HepG2 (cell line): ENCODE results near the gene DNAJB11. TPM values are rescaled to one million over a fixed set of nuclear protein-coding genes. Genes with fewer than 3 reads are reported as not detected.
A peak's percentile ranks its signal among the peaks of the same experiment; 100 is the strongest.

Experiments
- FOSL2 ChIP-seq: sonication (generic); formaldehyde crosslinking; IDR thresholded peaks from 2 replicates; pipeline ENCODE4 v1.4.0; 2020; ENCODE audit warnings: missing genetic modification reagents
- FOXO1 ChIP-seq: sonication (generic); formaldehyde crosslinking; IDR thresholded peaks from 2 replicates; pipeline ENCODE4 v1.4.0; 2020; ENCODE audit warnings: missing genetic modification reagents
- HDAC2 ChIP-seq: sonication (generic); formaldehyde crosslinking; IDR thresholded peaks from 2 replicates; pipeline ENCODE4 v1.4.0; 2020; ENCODE audit warnings: missing genetic modification reagents
- KAT7 ChIP-seq: IDR thresholded peaks from 2 replicates; pipeline ENCODE4 v1.6.1; 2018; ENCODE audit warnings: borderline replicate concordance, missing compliant biosample characterization
- KLF6 ChIP-seq: IDR thresholded peaks from 2 replicates; pipeline ENCODE4 v1.8.0; 2016; ENCODE audit warnings: missing biosample characterization, missing genetic modification reagents
- POGZ ChIP-seq: sonication (generic); formaldehyde crosslinking; IDR thresholded peaks from 2 replicates; pipeline ENCODE4 v1.4.0; 2020; ENCODE audit warnings: mild to moderate bottlenecking, missing genetic modification reagents
- POLR2AphosphoS5 ChIP-seq: IDR thresholded peaks from 2 replicates; pipeline ENCODE4 v1.6.1; 2012; ENCODE audit warnings: low read depth, low read length
- PRPF4 ChIP-seq: fragments of 200-400 bp; formaldehyde crosslinking; IDR thresholded peaks from 2 replicates; pipeline ENCODE4 v1.6.1; 2016; ENCODE audit warnings: low read length, low read depth; ENCODE audit not compliant: poor library complexity, severe bottlenecking
- SAFB2 ChIP-seq: sonication (generic); formaldehyde crosslinking; IDR thresholded peaks from 2 replicates; pipeline ENCODE4 v1.5.1; 2020; ENCODE audit warnings: missing genetic modification reagents, low read depth, mild to moderate bottlenecking, borderline replicate concordance
- SOX13 ChIP-seq, 3 experiments: fragments of 450-650 bp in 1 of 3; sonication (generic) in 1 of 3; formaldehyde crosslinking in 1 of 3; IDR thresholded peaks in 2 of 3; conservative IDR thresholded peaks in 1 of 3; 2 replicates each; pipeline versions ENCODE4 v1.5.0 to v1.6.1; 2016 to 2020; ENCODE audit warnings: antibody characterized with exemption in 1 of 3, mild to moderate bottlenecking in 1 of 3, missing compliant biosample characterization in 1 of 3, missing genetic modification reagents in 1 of 3, moderate library complexity in 1 of 3
- SRSF4 ChIP-seq: fragments of 200-400 bp; formaldehyde crosslinking; IDR thresholded peaks from one replicate; pipeline ENCODE4 v1.6.1; 2018; ENCODE audit warnings: mild to moderate bottlenecking, low read depth, low read length, moderate library complexity; ENCODE audit not compliant: poor library complexity, severe bottlenecking
- ZFAT ChIP-seq: sonication (generic); formaldehyde crosslinking; conservative IDR thresholded peaks from 2 replicates; pipeline ENCODE4 v1.8.1; 2023; ENCODE audit warnings: missing genetic modification reagents, inconsistent platforms
- ZIK1 ChIP-seq: sonication (generic); formaldehyde crosslinking; IDR thresholded peaks from 2 replicates; pipeline ENCODE4 v1.5.0; 2020; ENCODE audit warnings: mild to moderate bottlenecking, low read depth, missing genetic modification reagents, borderline replicate concordance
- ZNF12 ChIP-seq: sonication (generic); formaldehyde crosslinking; IDR thresholded peaks from 2 replicates; pipeline ENCODE4 v1.5.0; 2020; ENCODE audit warnings: missing genetic modification reagents
- ZNF230 ChIP-seq: sonication (generic); formaldehyde crosslinking; IDR thresholded peaks from 2 replicates; pipeline ENCODE4 v1.4.0; 2020; ENCODE audit warnings: mild to moderate bottlenecking, missing genetic modification reagents
- ZNF510 ChIP-seq: sonication (generic); formaldehyde crosslinking; IDR thresholded peaks from 2 replicates; pipeline ENCODE4 v1.4.0; 2020; ENCODE audit warnings: low read depth, mild to moderate bottlenecking, missing genetic modification reagents
- ZNF530 ChIP-seq: sonication (generic); formaldehyde crosslinking; IDR thresholded peaks from 2 replicates; pipeline ENCODE4 v1.5.0; 2020; ENCODE audit warnings: low read depth, mild to moderate bottlenecking, missing genetic modification reagents
- ZNF605 ChIP-seq: sonication (generic); formaldehyde crosslinking; IDR thresholded peaks from 2 replicates; pipeline ENCODE4 v1.8.0; 2022; ENCODE audit warnings: mild to moderate bottlenecking, missing genetic modification reagents
- ZNF615 ChIP-seq: sonication (generic); formaldehyde crosslinking; IDR thresholded peaks from 2 replicates; pipeline ENCODE4 v1.5.0; 2020; ENCODE audit warnings: mild to moderate bottlenecking, missing genetic modification reagents, borderline replicate concordance
- ZNF749 ChIP-seq: sonication (generic); formaldehyde crosslinking; IDR thresholded peaks from 2 replicates; pipeline ENCODE4 v1.8.0; 2022; ENCODE audit warnings: mild to moderate bottlenecking, missing genetic modification reagents, moderate library complexity, borderline replicate concordance
- ZNF772 ChIP-seq: sonication (generic); formaldehyde crosslinking; IDR thresholded peaks from 2 replicates; pipeline ENCODE4 v1.5.0; 2020; ENCODE audit warnings: mild to moderate bottlenecking, missing genetic modification reagents
- ZNF782 ChIP-seq: sonication (generic); formaldehyde crosslinking; IDR thresholded peaks from 2 replicates; pipeline ENCODE4 v1.4.0; 2020; ENCODE audit warnings: missing genetic modification reagents, mild to moderate bottlenecking, borderline replicate concordance
- ZNF850 ChIP-seq: sonication (generic); formaldehyde crosslinking; conservative IDR thresholded peaks from 2 replicates; pipeline ENCODE4 v1.9.0; 2021; ENCODE audit warnings: mild to moderate bottlenecking, missing genetic modification reagents
- ZSCAN22 ChIP-seq: sonication (generic); formaldehyde crosslinking; IDR thresholded peaks from 2 replicates; pipeline ENCODE4 v1.4.0; 2020; ENCODE audit warnings: mild to moderate bottlenecking, missing genetic modification reagents
- polyA plus RNA-seq, 8 experiments: library from polyadenylated mRNA; depleted of rRNA in 3 of 8; stranded (reverse) in 7 of 8; unstranded in 1 of 8; fragments of >200 nt; fragmentation: Illumina TruSeq in 4 of 8; extraction: Trizol in 4 of 8; gene quantifications; 2 replicates each; pipeline versions ENCODE4 v1.2.1 to v1.2.3, GENCODE V29; 2011 to 2016; ENCODE audit warnings: low read depth in 4 of 8, missing spikeins in 1 of 8, mixed read lengths in 1 of 8; ENCODE audit not compliant: insufficient read depth in 1 of 8
- total RNA-seq, 5 experiments: library from RNA; depleted of rRNA; stranded (reverse); fragments of >200 nt; fragmentation: Illumina TruSeq; extraction: Trizol; gene quantifications; 2 replicates each; pipeline ENCODE4 v1.2.3, GENCODE V29; 2016; ENCODE audit warnings: low read depth in 1 of 5
- TF ChIP-seq, protein P1 (sequence below): sonication (generic); formaldehyde crosslinking; IDR thresholded peaks from 2 replicates; pipeline ENCODE4 v1.5.0; 2020; ENCODE audit warnings: missing genetic modification reagents
- TF ChIP-seq, protein P2 (sequence below): IDR thresholded peaks from 2 replicates; pipeline ENCODE4 v1.6.1; 2016; ENCODE audit warnings: mild to moderate bottlenecking

DNAJB11 gene
- total and polyA plus RNA-seq, 2 of the 13 experiments (the other 11 are each of a cell fraction or from before 2014, with no cell fraction given): 41.0 to 132 TPM

DNA sequence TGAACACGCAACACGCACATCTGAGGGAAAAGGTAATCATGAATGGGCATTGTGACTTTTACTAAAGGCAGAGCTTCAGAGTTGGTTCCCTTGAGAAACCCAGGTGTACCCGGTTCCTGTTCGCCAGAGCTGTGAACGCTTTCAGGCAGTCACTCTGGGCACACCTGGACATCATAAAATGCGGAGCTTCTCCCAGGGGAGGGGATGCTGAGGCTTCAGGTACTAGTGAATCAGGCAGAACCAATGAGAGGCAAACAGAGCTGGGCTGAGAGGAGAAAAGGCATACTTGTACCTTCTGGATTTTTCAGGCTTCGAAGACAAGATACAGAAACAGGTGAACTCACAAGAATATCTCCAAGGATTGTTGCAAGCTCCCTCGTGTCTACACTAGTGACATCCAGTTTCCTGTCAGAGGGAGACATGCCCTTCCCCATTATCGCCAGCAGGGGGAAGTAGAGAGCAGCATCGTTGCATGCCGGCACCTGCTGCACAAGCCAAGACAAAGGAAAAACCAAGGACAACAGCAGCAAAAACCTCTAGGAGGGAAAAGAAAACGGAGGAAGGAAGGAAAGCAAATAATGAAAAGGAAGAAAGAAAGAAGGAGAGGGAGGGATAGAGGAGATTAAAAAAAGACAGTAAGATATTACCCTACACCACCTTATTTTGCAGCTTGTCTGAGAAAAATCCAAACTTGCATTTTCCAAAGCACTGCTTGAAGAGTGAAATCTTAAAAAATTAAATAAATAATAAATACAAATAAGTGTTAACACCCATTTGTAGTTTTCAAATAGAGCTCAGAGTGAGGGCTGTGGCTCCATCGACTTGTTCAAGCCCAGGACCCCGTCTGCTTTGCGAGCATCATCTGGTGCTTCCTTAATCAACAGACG is 44.3 kb downstream of the DNAJB11 start (continued):
- peak; percentile 5; the same call in 1 of the 2 replicates for TF ChIP-seq ZFAT (CRISPR knock-in tag)
- no peak for TF ChIP-seq KLF6 (CRISPR knock-in tag)
- no peak for TF ChIP-seq SOX13 (IDR thresholded peaks at IDR 0.05)
- peak in 1 of 2 experiments; percentile 50; a peak in 1 of 4 replicates for TF ChIP-seq SOX13 (CRISPR knock-in tag; conservative IDR thresholded peaks at IDR 0.05 in 1 of 2, IDR thresholded peaks at IDR 0.05 in 1 of 2)
- TF ChIP-seq, protein P1, sequence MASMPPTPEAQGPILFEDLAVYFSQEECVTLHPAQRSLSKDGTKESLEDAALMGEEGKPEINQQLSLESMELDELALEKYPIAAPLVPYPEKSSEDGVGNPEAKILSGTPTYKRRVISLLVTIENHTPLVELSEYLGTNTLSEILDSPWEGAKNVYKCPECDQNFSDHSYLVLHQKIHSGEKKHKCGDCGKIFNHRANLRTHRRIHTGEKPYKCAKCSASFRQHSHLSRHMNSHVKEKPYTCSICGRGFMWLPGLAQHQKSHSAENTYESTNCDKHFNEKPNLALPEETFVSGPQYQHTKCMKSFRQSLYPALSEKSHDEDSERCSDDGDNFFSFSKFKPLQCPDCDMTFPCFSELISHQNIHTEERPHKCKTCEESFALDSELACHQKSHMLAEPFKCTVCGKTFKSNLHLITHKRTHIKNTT (CRISPR knock-in tag): no peak
- no peak for TF ChIP-seq PRPF4
- no peak for TF ChIP-seq ZNF530 (CRISPR knock-in tag)
- peak; percentile 27; the same call in 1 of the 2 replicates for TF ChIP-seq FOXO1 (CRISPR knock-in tag)
- peak; percentile 27; the same call in 1 of the 2 replicates for TF ChIP-seq FOSL2
- peak; percentile 61; the same call in 1 of the 2 replicates for TF ChIP-seq ZNF782 (CRISPR knock-in tag)
- peak; percentile 67 for TF ChIP-seq POLR2AphosphoS5
- TF ChIP-seq ZNF605: peak; percentile 56
- peak; percentile 14; the same call in 1 of the 2 replicates for TF ChIP-seq HDAC2
- TF ChIP-seq ZNF749 (CRISPR knock-in tag): 0 out of 2 replicates have a peak, but pooled peaks have one; percentile 17
- TF ChIP-seq ZNF850 (CRISPR knock-in tag): no peak
- TF ChIP-seq ZSCAN22 (CRISPR knock-in tag): 0 out of 2 replicates have a peak, but pooled peaks have one; percentile 63
- peak; percentile 88; the same call in 1 of the 2 replicates for TF ChIP-seq SAFB2 (CRISPR knock-in tag)
- peak; percentile 58; the same call in 1 of the 2 replicates for TF ChIP-seq ZIK1 (CRISPR knock-in tag)
- TF ChIP-seq ZNF230 (CRISPR knock-in tag): no peak; the same call in 1 of the 2 replicates
- TF ChIP-seq, protein P2, sequence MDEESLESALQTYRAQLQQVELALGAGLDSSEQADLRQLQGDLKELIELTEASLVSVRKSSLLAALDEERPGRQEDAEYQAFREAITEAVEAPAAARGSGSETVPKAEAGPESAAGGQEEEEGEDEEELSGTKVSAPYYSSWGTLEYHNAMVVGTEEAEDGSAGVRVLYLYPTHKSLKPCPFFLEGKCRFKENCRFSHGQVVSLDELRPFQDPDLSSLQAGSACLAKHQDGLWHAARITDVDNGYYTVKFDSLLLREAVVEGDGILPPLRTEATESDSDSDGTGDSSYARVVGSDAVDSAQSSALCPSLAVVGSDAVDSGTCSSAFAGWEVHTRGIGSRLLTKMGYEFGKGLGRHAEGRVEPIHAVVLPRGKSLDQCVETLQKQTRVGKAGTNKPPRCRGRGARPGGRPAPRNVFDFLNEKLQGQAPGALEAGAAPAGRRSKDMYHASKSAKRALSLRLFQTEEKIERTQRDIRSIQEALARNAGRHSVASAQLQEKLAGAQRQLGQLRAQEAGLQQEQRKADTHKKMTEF (CRISPR knock-in tag): 0 out of 2 replicates have a peak, but pooled peaks have one; percentile 7
- TF ChIP-seq KAT7 (CRISPR knock-in tag): peak; percentile 49; the same call in 1 of the 2 replicates
- no peak for TF ChIP-seq ZNF12 (CRISPR knock-in tag)
- peak; percentile 23; the same call in 1 of the 2 replicates for TF ChIP-seq ZNF615 (CRISPR knock-in tag)
- TF ChIP-seq ZNF510 (CRISPR knock-in tag): peak; percentile 60; the same call in 1 of the 2 replicates
- peak; percentile 51 for TF ChIP-seq SRSF4
- TF ChIP-seq ZNF772 (CRISPR knock-in tag): no peak
- no peak; the same call in 1 of the 2 replicates for TF ChIP-seq POGZ (CRISPR knock-in tag)
